GM18511 (cell line): ENCODE data around the gene ABCD3.
"Not testable (repeated sequence)": the region's sequence is repeated elsewhere in the genome, so short reads cannot be mapped to it uniquely, and the experiment has no call there.

ENCODE experiments used
- ATAC-seq: cut with Tn5 transposase; IDR thresholded peaks from one replicate; pipeline ENCODE4 v1.9.1; 2021; ENCODE audit warnings: mild to moderate bottlenecking, moderate library complexity; ENCODE audit not compliant: unreplicated experiment

The ABCD3 gene

GRCh38 chr1:94411237-94411636 is 7.0 kb upstream of the ABCD3 start:
- ATAC-seq = peak; percentile 95

GRCh38 chr1:94413311-94413710 is 4.9 kb upstream of the ABCD3 start:
- no peak for ATAC-seq

DNA sequence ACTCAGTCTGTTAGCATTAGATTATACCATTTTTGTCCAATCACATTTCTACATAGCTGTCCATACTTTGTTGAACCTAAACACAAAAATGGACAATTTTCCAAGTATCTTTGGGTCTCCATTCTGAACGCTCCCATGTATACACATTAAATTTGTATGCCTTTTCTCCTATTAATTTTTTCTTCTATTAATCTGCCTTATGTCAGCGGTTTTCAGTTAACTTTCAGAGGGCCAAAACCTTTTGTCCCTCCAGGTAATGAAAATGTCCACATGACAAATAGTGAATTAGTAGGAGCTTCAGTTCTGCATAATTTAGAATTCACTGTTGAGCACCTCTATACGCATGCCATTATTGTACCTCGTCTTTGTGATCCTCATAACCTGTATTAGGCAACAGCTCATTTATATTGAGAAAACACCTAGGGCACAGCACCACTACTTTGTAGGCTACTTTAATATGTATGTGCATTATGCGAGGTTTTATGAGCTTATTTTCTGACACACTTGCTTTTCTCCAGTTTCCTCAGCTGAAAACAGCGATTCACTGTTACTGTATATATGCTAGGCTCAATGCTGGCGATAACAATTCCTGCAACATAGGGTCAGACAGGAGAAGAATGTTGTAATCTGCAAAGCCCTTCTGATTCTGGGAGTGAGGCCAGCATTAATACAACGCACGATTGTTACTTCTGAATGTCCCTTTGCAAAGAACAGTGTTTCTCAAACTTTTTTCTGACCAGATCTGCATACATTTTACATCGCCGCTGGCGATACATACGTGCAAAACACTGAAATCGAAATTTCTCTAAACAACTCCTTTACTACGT is 1.1 kb upstream of the ABCD3 start:
- ATAC-seq = no peak

DNA sequence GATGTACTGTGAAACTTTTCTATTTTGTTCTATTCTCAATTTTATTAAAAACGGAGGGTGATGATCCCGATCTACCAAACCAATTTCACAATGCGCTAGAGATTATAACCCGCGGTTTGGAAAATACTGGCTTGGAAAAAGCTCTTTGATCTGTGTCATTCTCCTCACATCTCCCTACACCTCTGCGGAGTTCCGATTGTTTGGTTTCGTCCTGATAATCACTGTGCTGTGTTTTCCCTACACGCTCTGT is 536 bp upstream of the ABCD3 start:
- no peak for ATAC-seq

DNA sequence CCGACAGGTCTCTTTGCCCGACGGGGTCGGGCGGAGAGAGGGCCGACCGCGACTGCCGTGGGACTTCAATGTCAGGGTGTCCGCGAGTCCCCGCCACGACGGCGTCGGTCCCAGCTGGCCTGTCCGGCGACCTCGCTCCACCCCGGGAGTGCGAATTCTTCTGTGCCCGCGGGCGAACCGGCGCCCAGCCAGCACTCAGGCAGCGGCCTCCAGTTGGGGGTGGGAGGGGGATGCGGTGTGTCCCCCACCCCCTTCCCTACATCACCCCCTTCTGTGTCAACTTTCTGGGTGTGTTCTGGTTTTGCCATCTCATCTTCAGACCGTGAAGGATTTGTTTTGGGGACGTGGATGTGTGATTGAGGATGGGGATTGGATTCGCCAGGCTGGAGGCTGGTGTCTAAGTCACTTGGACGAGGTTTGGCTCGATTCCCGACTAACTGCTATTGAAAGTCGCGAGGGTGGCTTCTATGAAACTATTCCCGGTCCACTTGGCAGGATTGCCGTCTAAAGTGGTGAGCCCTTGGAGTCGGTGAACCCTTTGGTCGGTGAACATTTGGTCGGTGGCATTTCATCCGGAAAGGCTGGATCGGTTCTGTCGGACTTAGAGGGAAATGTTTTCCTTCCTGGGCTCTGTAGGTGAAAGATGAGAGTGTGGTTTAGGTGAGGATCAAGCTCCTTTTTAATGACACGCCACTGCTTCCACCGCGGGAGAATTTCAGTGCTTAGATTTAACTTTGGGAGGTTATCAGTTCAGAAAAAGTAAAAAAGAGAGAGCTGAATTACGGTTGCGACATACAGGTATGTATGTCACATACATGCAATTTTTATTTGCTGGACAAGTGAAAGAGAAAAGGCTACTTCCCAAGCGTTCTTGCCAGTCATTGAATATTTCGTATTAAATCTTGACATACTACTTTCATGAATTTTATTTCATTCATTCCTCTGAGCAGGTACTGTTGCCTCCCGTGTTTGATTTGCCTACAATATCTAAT is 771 bp downstream of the ABCD3 start:
- peak; percentile 33 for ATAC-seq

- no peak for ATAC-seq
Observed at GRCh38 chr1:94422115-94422820, 4.1 kb downstream of the ABCD3 start.

DNA sequence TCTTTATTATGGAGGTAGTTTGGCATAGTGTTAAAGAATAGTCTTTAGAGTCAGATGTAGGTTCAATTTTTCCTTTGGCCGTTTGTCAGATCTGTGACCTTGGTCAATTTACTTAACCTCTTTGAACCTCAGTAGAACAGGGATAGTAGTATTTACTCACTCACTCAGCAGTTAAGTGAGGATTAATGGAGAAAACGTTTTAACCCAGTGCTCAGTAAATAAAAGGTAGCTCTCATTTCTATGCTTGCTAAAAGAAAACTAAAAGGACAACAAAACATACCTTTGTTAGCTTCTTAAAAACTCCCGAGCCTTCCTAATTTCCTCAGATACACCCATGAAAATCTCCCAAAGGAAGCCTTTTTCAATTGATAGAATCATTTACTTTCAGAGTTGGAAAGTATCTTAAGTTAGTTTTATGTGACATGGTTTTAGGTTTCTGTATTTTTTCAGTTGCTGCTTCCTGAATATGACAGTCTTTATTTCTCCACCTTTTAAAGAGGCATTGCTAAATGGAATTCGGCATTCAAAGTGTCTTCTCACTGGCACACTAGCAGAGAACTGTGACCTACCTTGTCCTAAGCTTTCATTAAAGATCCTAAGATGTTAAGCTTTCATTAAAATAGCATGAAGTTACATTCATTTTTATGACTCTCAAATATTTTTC is 7.8 kb downstream of the ABCD3 start:
- no peak for ATAC-seq

GRCh38 chr1:94426485-94426870 is 8.3 kb downstream of the ABCD3 start:
- ATAC-seq = not testable (repeated sequence)

GRCh38 chr1:94428441-94428840 is 10.3 kb downstream of the ABCD3 start:
- no peak for ATAC-seq

DNA sequence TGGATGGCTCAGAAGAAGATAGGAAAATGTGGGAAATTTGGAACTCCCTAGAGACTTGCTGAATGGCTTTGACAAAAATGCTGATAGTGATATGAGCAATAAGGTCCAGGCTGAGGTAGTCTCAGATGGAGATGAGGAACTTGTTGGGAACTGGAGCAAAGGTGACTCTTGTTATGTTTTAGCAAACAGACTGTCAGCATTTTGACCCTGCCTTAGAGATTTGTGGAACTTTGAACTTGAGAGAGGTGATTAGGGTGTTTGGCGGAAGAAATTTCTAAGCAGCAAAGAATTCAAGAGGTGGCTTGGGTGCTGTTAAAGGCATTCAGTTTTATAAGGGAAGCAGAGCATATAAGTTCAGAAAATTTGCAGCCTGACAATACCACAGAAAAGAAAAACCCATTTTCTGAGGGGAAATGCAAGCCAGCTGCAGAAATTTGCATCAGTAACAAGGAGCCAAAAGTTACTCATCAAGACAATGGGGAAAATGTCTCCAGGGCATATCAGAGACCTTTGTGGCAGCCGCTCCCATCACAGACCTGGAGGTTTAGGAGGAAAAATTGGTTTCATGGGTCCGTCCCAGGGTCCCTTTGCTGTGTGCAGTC is 10.8 kb downstream of the ABCD3 start:
- ATAC-seq = not testable (repeated sequence)

DNA sequence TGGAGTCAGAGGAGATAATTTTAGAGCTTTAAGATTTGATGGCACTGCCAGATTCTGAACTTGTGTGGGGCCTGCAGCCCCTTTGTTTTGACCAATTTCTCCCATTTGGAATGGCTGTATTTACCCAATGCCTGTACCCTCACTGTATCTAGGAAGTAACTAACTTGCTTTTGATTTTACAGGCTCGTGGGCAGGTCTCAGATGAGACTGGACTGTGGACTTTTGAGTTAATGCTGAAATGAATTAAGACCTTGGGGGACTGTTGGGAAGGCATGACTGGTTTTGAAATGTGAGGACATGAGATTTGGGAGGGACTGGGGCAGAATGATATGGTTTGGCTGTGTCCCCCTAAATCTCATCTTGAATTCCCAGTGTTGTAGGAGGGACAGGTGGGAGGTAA is 11.9 kb downstream of the ABCD3 start:
- ATAC-seq = not testable (repeated sequence)

DNA sequence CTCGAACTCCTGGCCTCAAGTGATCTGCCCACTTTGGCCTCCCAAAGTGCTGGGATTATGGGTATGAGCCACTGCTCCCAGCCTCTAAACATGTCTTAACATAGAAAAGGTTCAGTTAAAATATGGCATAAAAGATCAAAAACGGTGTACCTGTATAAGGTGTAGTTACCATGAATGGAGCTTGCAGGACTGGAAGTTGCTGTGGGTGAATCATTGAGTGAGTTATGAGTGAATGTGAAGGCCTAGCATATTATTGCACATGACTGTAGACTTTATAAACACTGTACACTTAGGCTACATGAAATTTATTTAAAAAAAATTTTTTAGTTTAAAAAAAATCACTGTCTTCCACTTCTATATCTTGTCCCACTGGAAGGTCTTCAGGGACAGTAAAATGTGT is 15.7 kb downstream of the ABCD3 start:
- ATAC-seq = no peak

DNA sequence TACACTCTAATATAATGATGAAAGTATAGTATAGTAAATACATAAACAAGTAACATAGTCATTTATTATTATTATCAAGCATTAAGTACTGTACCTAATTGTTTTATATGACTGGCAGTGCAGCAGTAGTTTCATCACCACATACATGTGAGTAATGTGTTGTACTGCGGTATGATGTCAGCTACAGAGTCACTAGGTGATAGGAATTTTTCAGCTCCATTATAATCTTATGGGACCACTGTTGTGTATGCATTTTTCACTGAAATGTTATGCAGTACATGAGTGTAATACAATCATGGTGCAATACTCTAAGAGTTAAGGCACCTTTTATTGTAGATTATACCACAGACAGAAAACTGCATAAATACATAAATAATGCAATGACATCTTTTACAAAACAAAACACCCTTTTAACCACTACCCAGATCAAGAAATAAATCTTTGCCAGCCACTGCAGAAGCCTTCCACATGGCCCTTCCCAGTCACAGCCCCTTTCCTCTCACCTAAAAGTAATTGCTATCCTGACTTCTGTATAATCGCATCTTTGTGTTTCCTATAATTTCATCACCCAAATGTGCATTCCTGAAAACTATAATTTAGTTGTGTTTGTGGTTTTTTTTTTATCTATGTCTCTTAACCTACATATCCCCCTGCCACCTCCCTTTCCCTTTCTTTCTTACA is 16.3 kb downstream of the ABCD3 start:
- ATAC-seq = no peak

- no peak for ATAC-seq
Observed at GRCh38 chr1:94438692-94439276, 20.6 kb downstream of the ABCD3 start.

- no peak for ATAC-seq
Observed at GRCh38 chr1:94440088-94440487, 21.9 kb downstream of the ABCD3 start.

DNA sequence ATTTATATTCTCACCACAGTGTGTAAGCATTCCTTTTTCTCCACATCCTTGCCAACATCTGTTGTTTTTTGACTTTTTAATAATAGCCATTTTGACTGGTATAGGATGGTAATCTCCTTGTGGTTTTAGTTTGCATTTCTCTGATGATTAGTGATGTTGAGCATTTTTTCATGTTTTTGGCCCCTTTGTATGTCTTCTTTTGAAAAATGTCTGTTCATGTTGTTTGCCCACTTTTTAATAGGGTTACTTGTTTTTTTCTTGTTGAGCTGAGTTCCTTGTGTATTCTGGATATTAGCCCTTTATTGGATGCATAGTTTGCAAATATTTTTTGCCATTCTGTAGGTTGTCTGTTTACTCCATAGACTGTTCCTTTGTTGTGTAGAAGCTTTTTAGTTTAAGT is 24.9 kb downstream of the ABCD3 start:
- ATAC-seq = not testable (repeated sequence)

DNA sequence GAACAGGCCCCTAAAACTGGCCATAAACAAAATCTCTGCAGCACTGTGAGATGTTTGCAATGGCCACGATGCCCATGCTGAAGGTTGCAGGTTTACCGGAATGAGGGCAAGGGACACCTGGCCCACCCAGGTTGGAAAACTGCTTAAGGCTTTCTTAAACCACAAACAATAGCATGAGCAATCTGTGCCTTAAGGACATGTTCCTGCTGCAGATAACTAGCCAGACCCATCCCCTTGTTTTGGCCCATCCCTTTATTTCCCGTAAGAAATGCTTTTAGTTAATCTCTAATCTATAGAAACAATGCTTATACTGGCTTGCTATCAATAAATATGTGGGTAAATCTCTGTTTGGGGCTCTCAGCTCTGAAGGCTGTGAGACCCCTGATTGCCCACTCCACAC is 26.6 kb downstream of the ABCD3 start:
- not testable (repeated sequence) for ATAC-seq

GRCh38 chr1:94445733-94446132 is 27.5 kb downstream of the ABCD3 start:
- not testable (repeated sequence) for ATAC-seq

DNA sequence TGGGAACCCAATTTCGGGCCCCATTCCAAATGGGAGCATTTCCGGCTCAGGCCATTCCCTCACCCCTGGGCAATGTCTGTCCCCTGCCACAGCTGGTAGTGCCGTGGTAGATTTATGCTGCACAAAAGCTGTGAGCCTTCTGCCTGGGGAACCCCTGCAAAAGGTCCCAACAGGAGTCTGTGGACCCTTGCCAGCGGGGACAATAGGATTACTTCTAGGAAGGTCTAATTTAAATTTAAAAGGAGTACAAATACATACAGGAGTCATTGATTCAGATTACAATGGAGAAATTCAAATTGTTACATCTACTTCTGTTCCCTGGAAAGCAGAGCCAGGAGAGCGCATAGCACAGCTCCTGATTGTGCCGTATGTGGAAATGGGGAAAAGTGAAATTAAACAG is 28.0 kb downstream of the ABCD3 start:
- ATAC-seq = not testable (repeated sequence)

- not testable (repeated sequence) for ATAC-seq
Observed at GRCh38 chr1:94448741-94449140, 30.6 kb downstream of the ABCD3 start.
